NCI-H345 (cell line): ENCODE results near the gene PGAP3.
"Not testable (repeated sequence)": the region's sequence is repeated elsewhere in the genome, so short reads cannot be mapped to it uniquely, and the experiment has no call there.

Source experiments
- DNase-seq: peaks from one replicate; lab custom pipeline; 2025; lab: John Stamatoyannopoulos, UW

The PGAP3 gene

GRCh38 chr17:39687546-39688474 is at the start of gene PGAP3:
TSS of gene PGAP3 (minus strand) at chr17:39688057. CDS start at chr17:39688014, 43 bp downstream.
- peak; percentile 95 for DNase-seq

GRCh38 chr17:39737206-39737759 is 49.4 kb upstream of the PGAP3 start:
- DNase-seq, result no peak

GRCh38 chr17:39736319-39737165 is 48.7 kb upstream of the PGAP3 start:
- DNase-seq, result no peak

GRCh38 chr17:39735882-39736281 is 48.0 kb upstream of the PGAP3 start:
- DNase-seq, result no peak

- no peak for DNase-seq
Observed at GRCh38 chr17:39732586-39732985, 44.7 kb upstream of the PGAP3 start.

- DNase-seq, result peak; percentile 88
Observed at GRCh38 chr17:39730095-39730921, 42.5 kb upstream of the PGAP3 start, which contains the start of gene MIEN1. TSS of gene MIEN1 (minus strand) at chr17:39730532. CDS start at chr17:39730495, 37 bp downstream.

- DNase-seq, result no peak
Observed at GRCh38 chr17:39729280-39729851, 41.5 kb upstream of the PGAP3 start.

GRCh38 chr17:39727556-39727955 is 39.7 kb upstream of the PGAP3 start:
- no peak for DNase-seq

GRCh38 chr17:39726617-39727016 is 38.8 kb upstream of the PGAP3 start:
- DNase-seq, result no peak

- not testable (repeated sequence) for DNase-seq
Observed at GRCh38 chr17:39725923-39726322, 38.1 kb upstream of the PGAP3 start.

- DNase-seq, result no peak
Observed at GRCh38 chr17:39724731-39725130, 36.9 kb upstream of the PGAP3 start.

GRCh38 chr17:39722965-39723848 is 35.4 kb upstream of the PGAP3 start:
- DNase-seq, result no peak

- DNase-seq, result no peak
Observed at GRCh38 chr17:39722104-39722503, 34.2 kb upstream of the PGAP3 start.

GRCh38 chr17:39719563-39720355 is 31.9 kb upstream of the PGAP3 start:
- DNase-seq, result no peak

- no peak for DNase-seq
Observed at GRCh38 chr17:39717660-39718059, 29.8 kb upstream of the PGAP3 start.

GRCh38 chr17:39716879-39717536 is 29.2 kb upstream of the PGAP3 start:
- DNase-seq, result no peak

GRCh38 chr17:39716073-39716818 is 28.4 kb upstream of the PGAP3 start:
- no peak for DNase-seq
